22Rv1 (cell line): Measurements from ENCODE around the gene IPO9.

ENCODE experiments used
- H3K27ac ChIP-seq: fragments of 450-650 bp; 2 replicates; pipeline ENCODE4 v1.5.1; 2017
- CTCF ChIP-seq: fragments of 450-650 bp; IDR thresholded peaks from 2 replicates; pipeline ENCODE4 v1.5.1; 2017; ENCODE audit warnings: mild to moderate bottlenecking
- ZFX ChIP-seq: fragments of 450-650 bp; IDR thresholded peaks from 2 replicates; pipeline ENCODE4 v1.6.1; 2017; ENCODE audit warnings: antibody characterized with exemption, borderline replicate concordance

Gene IPO9

DNA sequence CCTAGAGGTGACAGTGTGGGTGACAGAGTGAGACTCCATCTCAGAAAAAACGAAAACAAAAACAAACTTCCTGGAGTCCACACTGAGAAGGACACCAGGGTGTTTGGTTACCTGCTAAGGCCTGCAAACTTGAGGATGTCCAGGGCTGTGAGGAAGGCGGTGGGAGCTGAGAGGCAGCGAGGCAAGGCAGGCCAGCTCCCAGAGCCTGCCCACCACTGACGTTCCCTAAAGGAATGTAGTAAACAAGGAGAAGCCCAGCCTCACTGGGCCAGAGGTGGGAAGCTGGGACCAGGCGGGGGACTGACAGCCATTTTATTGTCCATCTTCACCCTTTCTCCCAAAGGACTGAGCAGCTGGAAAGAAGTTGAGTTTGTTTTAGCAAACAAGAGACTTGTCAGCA lies 83.9 kb downstream of the IPO9 start:
- TF ChIP-seq ZFX: no peak
- no peak for TF ChIP-seq CTCF
- H3K27ac ChIP-seq: no peak overlapping the region

- no peak overlapping the region for H3K27ac ChIP-seq
- no peak for TF ChIP-seq ZFX
- no peak for TF ChIP-seq CTCF
Observed at GRCh38 chr1:201914456-201915235, 85.7 kb downstream of the IPO9 start.

DNA sequence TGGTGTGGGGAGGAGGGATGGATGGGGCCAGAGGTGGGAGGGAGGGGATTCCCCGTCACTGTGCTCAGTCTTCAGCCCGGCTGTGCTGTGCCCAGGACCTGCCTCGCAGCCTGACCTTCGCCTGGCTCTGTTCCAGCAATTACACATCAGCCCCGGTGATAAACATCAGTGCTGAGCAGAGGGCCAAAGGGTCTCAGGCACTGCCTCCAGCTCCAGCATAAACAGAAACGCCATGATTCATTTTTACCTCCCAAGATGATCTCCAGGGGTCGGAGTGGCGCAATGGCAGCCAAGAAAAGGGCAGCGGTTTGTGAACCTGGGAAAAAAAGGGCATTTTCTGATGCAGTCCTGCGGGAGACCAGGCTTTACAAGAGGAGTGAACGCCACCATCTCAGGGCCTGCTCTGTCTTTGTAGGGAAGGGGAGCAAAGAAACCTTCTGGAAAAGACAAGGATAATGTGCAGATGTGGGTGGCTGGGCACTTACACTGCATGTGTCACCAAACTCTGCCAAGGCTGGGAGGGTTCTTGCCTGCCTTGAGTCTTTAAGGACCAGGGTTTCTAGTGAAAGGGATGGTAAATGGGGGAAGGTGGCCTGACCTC lies 87.8 kb downstream of the IPO9 start:
- peak overlapping the region; percentile 51; the same call in 1 of the 2 replicates for H3K27ac ChIP-seq
- TF ChIP-seq ZFX: no peak
- TF ChIP-seq CTCF: no peak

DNA sequence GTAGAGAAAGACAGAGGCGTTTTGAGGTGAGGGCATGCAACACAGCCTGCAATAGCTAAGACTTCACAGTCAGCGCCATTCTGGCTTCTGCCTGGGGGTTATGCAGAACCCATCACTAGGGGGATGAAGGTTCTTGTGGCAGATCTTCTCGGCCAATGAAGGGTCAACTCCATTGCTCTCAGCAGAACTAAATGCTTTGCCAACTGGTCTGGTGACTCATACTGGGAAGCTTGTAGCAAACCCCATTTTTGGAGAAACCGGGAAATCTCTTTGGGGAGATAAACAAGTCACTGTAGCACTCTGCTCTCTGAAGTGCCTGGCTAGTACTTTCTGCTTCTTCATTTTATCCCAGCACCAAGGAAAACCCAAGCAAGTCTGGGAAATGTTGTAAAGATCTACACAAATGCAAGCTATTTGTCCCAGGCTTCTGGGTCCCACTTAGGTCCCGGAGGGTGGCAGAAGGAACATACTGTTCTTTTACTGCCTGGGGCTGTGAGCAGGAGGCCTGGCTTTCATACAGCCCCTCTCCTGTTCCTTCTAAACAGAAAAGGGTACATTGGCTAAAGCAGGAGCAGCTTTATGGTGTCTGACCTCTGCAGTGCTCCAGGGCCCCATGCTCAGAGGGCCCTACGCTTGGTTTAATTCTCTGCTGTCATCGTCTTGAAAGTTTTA lies 88.5 kb downstream of the IPO9 start:
- peak overlapping the region; percentile 51 for H3K27ac ChIP-seq
- no peak for TF ChIP-seq CTCF
- no peak for TF ChIP-seq ZFX

DNA sequence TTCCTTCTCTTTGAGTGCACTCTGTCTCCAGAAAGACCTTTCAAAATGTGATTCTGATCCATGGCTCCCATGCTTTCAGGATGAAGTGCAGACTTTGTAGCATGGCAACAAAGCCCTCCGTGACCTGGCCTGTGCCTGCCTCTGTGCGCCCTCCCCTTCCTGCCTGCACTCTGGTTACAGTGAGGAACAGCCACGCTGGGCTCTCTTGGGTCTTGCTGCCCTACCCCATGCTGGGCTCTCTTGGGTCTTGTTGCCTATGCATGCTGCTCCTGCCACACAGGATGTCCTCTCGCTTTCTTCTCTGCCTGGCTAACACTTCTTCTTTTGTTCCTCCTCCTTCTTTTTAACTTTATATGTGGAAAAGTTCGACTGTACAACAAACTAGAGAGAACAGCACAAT lies 89.4 kb downstream of the IPO9 start:
- H3K27ac ChIP-seq: no peak overlapping the region
- TF ChIP-seq ZFX: no peak
- no peak for TF ChIP-seq CTCF

GRCh38 chr1:201921952-201922558 lies 93.1 kb downstream of the IPO9 start:
- H3K27ac ChIP-seq: no peak overlapping the region

More at GRCh38 chr1:201921952-201922558, 93.1 kb downstream of the IPO9 start:
- TF ChIP-seq CTCF (no peak), ZFX (no peak)
